A549 (cell line): Measurements from ENCODE around the gene TMEM190. TPM values are rescaled to one million over a fixed set of nuclear protein-coding genes. Genes with fewer than 3 reads are reported as not detected.

Experiments used
- ATAC-seq, 2 experiments: fragments of 200-7000 bp in 1 of 2; fragments of >200 bp in 1 of 2; cut with Nextera tagmentation in 1 of 2; cut with Tn5 transposase in 1 of 2; 3 replicates each; pipeline versions ENCODE4 v1.8.0 to v1.9.1; 2018 to 2020; ENCODE audit warnings: mild to moderate bottlenecking in 1 of 2, moderate library complexity in 1 of 2
- CTCF ChIA-PET: fragments of 300-600 bp; sonication (Branson Sonifier 250); formaldehyde crosslinking; extraction: SDS; loops from one replicate; lab custom pipeline; 2021; ENCODE audit warnings: antibody characterized with exemption, inconsistent platforms; lab: Yijun Ruan, JAX
- POLR2A ChIA-PET: fragments of 350-600 bp; formaldehyde crosslinking; extraction: SDS; loops from one replicate; lab custom pipeline; 2021; ENCODE audit warnings: antibody characterized with exemption, inconsistent platforms; lab: Yijun Ruan, JAX
- DNase-seq, 2 experiments: peaks; one replicate each; pipeline versions ENCODE4 v3.0.0 to v3.0.0-alpha.2; 2011 to 2016; ENCODE audit warnings: low read depth in 1 of 2, low spot score in 1 of 2
- FAIRE-seq: peaks from 2 replicates; lab custom pipeline; 2011; peaks lifted over from hg19 to GRCh38; lab: Jason Lieb, UNC
- H3K27ac ChIP-seq, 2 experiments: fragments of >200 bp; sonication (Bioruptor Twin); formaldehyde crosslinking; 3 replicates each; pipeline ENCODE4 v1.5.1; 2016 to 2017
- H3K4me1 ChIP-seq: fragments of >200 bp; sonication (Bioruptor Twin); formaldehyde crosslinking; 3 replicates; pipeline ENCODE4 v1.6.1; 2016
- H3K4me2 ChIP-seq: fragments of >200 bp; sonication (Bioruptor Twin); formaldehyde crosslinking; 3 replicates; pipeline ENCODE4 v1.6.1; 2016
- H3K4me3 ChIP-seq: fragments of >200 bp; sonication (Bioruptor Twin); formaldehyde crosslinking; 3 replicates; pipeline ENCODE4 v1.5.1; 2016
- H3K9me3 ChIP-seq: fragments of >200 bp; sonication (Bioruptor Twin); formaldehyde crosslinking; 3 replicates; pipeline ENCODE4 v1.6.1; 2016
- ESRRA ChIP-seq: fragments of 150-350 bp; IDR thresholded peaks from 2 replicates; pipeline ENCODE4 v1.6.1; 2014; ENCODE audit warnings: mild to moderate bottlenecking, low read length, borderline replicate concordance
- FOSB ChIP-seq: fragments of 250-450 bp; sonication (Bioruptor Pico); IDR thresholded peaks from 2 replicates; pipeline ENCODE4 v1.5.0; 2020; ENCODE audit warnings: mild to moderate bottlenecking, moderate library complexity
- GATA3 ChIP-seq: IDR thresholded peaks from 2 replicates; pipeline ENCODE4 v1.6.1; 2012; ENCODE audit warnings: borderline replicate concordance
- JUN ChIP-seq, 2 experiments: fragments of >200 bp; sonication (Bioruptor Twin); formaldehyde crosslinking; IDR thresholded peaks; 2 replicates in 1 of 2; 3 replicates in 1 of 2; pipeline ENCODE4 v1.6.1; 2016 to 2017
- NR3C1 ChIP-seq: fragments of >200 bp; sonication (Bioruptor Twin); formaldehyde crosslinking; IDR thresholded peaks from 3 replicates; pipeline ENCODE4 v1.6.1; 2017
- POLR2A ChIP-seq: IDR thresholded peaks from 2 replicates; pipeline ENCODE4 v1.6.1; 2012; ENCODE audit warnings: mild to moderate bottlenecking, low read length
- RAD21 ChIP-seq, 2 experiments: fragments of >200 bp in 1 of 2; sonication (Bioruptor Twin) in 1 of 2; formaldehyde crosslinking in 1 of 2; IDR thresholded peaks in 1 of 2; conservative IDR thresholded peaks in 1 of 2; 2 replicates in 1 of 2; 3 replicates in 1 of 2; pipeline ENCODE4 v1.6.1; 2012 to 2018; ENCODE audit warnings: inconsistent platforms in 1 of 2
- RCOR1 ChIP-seq: fragments of 150-350 bp; IDR thresholded peaks from 2 replicates; pipeline ENCODE4 v1.6.1; 2014; ENCODE audit warnings: antibody characterized with exemption, low read length, low read depth
- RFX5 ChIP-seq: fragments of 450-650 bp; IDR thresholded peaks from 2 replicates; pipeline ENCODE4 v1.7.1; 2014; ENCODE audit warnings: antibody characterized with exemption, mild to moderate bottlenecking, moderate library complexity
- RNF2 ChIP-seq: fragments of 200-600 bp; sonication (generic); IDR thresholded peaks from 2 replicates; pipeline ENCODE4 v1.6.1; 2016; ENCODE audit warnings: low read depth, mild to moderate bottlenecking, antibody characterized with exemption, moderate library complexity, borderline replicate concordance
- SMC3 ChIP-seq: fragments of >200 bp; sonication (Bioruptor Twin); formaldehyde crosslinking; IDR thresholded peaks from 3 replicates; pipeline ENCODE4 v1.6.1; 2018; ENCODE audit warnings: inconsistent platforms
- SREBF2 ChIP-seq: fragments of 450-650 bp; IDR thresholded peaks from 2 replicates; pipeline ENCODE4 v1.6.1; 2014; ENCODE audit warnings: mild to moderate bottlenecking, moderate library complexity
- TFCP2L1 ChIP-seq: fragments of 250-450 bp; sonication (Bioruptor Pico); IDR thresholded peaks from 2 replicates; pipeline ENCODE4 v1.5.0; 2021; ENCODE audit warnings: mild to moderate bottlenecking
- ZC3H11A ChIP-seq: fragments of 450-650 bp; IDR thresholded peaks from 2 replicates; pipeline ENCODE4 v1.6.1; 2014; ENCODE audit warnings: antibody characterized with exemption, mild to moderate bottlenecking
- ZNF302 ChIP-seq: fragments of 250-450 bp; sonication (Bioruptor Pico); IDR thresholded peaks from 2 replicates; pipeline ENCODE4 v1.9.0; 2021; ENCODE audit warnings: inconsistent platforms, mild to moderate bottlenecking, moderate library complexity
- WGBS: methylation state at CpG from one replicate; pipeline ENCODE4 v1.1.6; 2017; ENCODE audit errors: missing lambda C conversion rate; 5-methylcytosine and 5-hydroxymethylcytosine counted together
- polyA plus RNA-seq, 4 experiments: library from polyadenylated mRNA; depleted of rRNA in 3 of 4; stranded (reverse); fragments of >200 nt; fragmentation: RNase III in 1 of 4; extraction: RNeasy Plus Mini Kit Qiagen cat#74134 plus additional on column Dnase treatment in 1 of 4; gene quantifications; 2 replicates in 3 of 4; 3 replicates in 1 of 4; pipeline ENCODE4 v1.2.3, GENCODE V29; 2011 to 2017
- TF ChIP-seq, protein P1 (sequence below): fragments of >200 bp; sonication (Bioruptor Twin); formaldehyde crosslinking; IDR thresholded peaks from 2 replicates; pipeline ENCODE4 v1.6.1; 2016
- TF ChIP-seq, protein P2 (sequence below): fragments of 250-450 bp; sonication (Bioruptor Pico); IDR thresholded peaks from 2 replicates; pipeline ENCODE4 v1.5.0; 2021; ENCODE audit warnings: mild to moderate bottlenecking, moderate library complexity, borderline replicate concordance
- TF ChIP-seq, protein P3 (sequence below): IDR thresholded peaks from 2 replicates; pipeline ENCODE4 v1.6.1; 2012
- TF ChIP-seq, protein P4 (sequence below): IDR thresholded peaks from 2 replicates; pipeline ENCODE4 v1.6.1; 2012; ENCODE audit warnings: low read depth, borderline replicate concordance
- TF ChIP-seq, protein P5 (sequence below): fragments of >200 bp; sonication (Bioruptor Twin); formaldehyde crosslinking; IDR thresholded peaks from 3 replicates; pipeline ENCODE4 v1.5.1; 2016

TMEM190 gene
- polyA plus RNA-seq, 2 of the 4 experiments (the other 2 are of a cell fraction) = 0.58 to 1.7 TPM

DNA sequence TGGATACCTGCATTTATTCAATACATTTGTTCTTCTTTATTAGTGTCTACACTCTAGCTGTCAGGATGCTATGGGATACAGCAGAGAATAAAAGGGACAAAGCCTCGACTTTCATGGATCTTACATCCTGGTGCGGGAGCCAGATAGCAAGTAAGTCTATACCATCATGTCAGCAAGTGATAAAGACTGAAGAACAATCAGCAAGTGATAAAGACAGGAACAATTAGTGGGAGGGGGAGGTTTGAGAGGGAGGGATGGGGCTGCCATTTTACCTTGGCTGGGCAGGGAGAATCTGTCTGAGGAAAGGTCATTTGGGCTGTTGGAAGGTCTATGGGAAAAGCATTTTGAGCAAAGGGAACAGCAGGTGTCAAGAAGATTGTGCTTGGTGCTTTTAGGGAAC, 33.5 kb downstream of the TMEM190 start:
- Histone ChIP-seq H3K4me1 (peaks cover 18% of the 10 kb centered on the region), H3K9me3 (0 out of 3 replicates have a peak, but pooled peaks cover 6% of the 10 kb centered on the region), H3K4me3 (no peak overlapping the region)
- no peak for ATAC-seq
- peak; percentile 13 for FAIRE-seq
- 83% methylated on average over 2 of the region's 2 CpGs for WGBS
- CTCF ChIA-PET = interaction anchor here (0.9 to 8.1 kb wide), 5 partner anchors 8 to 269 kb away, joined by 4 to 61 read pairs (median 8); no protein-coding TSS in a partner anchor
- TF ChIP-seq ZC3H11A (no peak), ESRRA (no peak), JUN (IDR thresholded peaks at IDR 0.05) (no peak)
- TF ChIP-seq, protein P1, sequence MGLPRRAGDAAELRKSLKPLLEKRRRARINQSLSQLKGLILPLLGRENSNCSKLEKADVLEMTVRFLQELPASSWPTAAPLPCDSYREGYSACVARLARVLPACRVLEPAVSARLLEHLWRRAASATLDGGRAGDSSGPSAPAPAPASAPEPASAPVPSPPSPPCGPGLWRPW = no peak
- TF ChIP-seq, all 56 proteins: peak for 0
- Histone ChIP-seq H3K4me2 (no peak overlapping the region), H3K27ac (no peak overlapping the region)
- no peak for DNase-seq
- POLR2A ChIA-PET = interaction anchor here (1.4 kb wide), 1 partner anchor 130 kb away, joined by 3 read pairs; the partner anchor contains the start of gene HSPBP1

DNA sequence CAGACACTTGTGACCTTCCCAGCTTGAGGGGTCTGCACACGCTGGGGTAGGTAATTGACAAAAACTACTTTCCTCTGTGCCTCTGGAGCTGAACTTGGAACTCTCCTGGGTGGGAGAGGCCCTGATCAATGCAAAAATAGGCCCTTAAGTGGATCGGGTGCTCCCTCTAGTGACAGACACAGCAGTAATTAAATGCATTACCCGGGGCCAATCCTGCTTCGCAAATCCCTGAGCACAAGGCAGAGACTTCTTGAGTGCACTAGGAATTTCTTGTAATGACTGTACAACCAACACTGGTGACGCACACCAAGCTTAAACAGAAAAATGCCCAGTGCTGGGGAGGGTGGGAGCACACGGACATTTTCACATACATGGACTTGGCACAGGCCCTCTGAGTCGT, 41.6 kb downstream of the TMEM190 start:
- H3K4me1 ChIP-seq = peaks cover 8% of the 10 kb centered on the region; the same call in 1 of the 3 replicates
- TF ChIP-seq RFX5 = peak; percentile 45; the same call in 1 of the 2 replicates
- peak; percentile 92 for TF ChIP-seq SMC3
- TF ChIP-seq, protein P2, sequence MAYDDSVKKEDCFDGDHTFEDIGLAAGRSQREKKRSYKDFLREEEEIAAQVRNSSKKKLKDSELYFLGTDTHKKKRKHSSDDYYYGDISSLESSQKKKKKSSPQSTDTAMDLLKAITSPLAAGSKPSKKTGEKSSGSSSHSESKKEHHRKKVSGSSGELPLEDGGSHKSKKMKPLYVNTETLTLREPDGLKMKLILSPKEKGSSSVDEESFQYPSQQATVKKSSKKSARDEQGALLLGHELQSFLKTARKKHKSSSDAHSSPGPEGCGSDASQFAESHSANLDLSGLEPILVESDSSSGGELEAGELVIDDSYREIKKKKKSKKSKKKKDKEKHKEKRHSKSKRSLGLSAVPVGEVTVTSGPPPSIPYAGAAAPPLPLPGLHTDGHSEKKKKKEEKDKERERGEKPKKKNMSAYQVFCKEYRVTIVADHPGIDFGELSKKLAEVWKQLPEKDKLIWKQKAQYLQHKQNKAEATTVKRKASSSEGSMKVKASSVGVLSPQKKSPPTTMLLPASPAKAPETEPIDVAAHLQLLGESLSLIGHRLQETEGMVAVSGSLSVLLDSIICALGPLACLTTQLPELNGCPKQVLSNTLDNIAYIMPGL = no peak
- TF ChIP-seq ZNF302 (CRISPR knock-in tag) = no peak
- TF ChIP-seq RAD21 (conservative IDR thresholded peaks at IDR 0.05 in 1 of 2, IDR thresholded peaks at IDR 0.05 in 1 of 2) = peak; percentile 97 to 99
- TF ChIP-seq, protein P3, sequence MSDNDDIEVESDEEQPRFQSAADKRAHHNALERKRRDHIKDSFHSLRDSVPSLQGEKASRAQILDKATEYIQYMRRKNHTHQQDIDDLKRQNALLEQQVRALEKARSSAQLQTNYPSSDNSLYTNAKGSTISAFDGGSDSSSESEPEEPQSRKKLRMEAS = peak; percentile 76
- TF ChIP-seq SREBF2 = no peak
- TF ChIP-seq, protein P4, sequence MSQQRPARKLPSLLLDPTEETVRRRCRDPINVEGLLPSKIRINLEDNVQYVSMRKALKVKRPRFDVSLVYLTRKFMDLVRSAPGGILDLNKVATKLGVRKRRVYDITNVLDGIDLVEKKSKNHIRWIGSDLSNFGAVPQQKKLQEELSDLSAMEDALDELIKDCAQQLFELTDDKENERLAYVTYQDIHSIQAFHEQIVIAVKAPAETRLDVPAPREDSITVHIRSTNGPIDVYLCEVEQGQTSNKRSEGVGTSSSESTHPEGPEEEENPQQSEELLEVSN = peak; percentile 50; the same call in 1 of the 2 replicates
- no peak for TF ChIP-seq NR3C1
- TF ChIP-seq RCOR1 = no peak
- TF ChIP-seq, protein P5, sequence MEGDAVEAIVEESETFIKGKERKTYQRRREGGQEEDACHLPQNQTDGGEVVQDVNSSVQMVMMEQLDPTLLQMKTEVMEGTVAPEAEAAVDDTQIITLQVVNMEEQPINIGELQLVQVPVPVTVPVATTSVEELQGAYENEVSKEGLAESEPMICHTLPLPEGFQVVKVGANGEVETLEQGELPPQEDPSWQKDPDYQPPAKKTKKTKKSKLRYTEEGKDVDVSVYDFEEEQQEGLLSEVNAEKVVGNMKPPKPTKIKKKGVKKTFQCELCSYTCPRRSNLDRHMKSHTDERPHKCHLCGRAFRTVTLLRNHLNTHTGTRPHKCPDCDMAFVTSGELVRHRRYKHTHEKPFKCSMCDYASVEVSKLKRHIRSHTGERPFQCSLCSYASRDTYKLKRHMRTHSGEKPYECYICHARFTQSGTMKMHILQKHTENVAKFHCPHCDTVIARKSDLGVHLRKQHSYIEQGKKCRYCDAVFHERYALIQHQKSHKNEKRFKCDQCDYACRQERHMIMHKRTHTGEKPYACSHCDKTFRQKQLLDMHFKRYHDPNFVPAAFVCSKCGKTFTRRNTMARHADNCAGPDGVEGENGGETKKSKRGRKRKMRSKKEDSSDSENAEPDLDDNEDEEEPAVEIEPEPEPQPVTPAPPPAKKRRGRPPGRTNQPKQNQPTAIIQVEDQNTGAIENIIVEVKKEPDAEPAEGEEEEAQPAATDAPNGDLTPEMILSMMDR = peak; percentile 95
- TF ChIP-seq GATA3 = no peak
- no peak for TF ChIP-seq RNF2
- no peak for TF ChIP-seq POLR2A
- TF ChIP-seq TFCP2L1 (CRISPR knock-in tag) = no peak
- TF ChIP-seq FOSB (CRISPR knock-in tag) = no peak
- TF ChIP-seq, all 56 proteins: peak for 6
- DNase-seq = peak; percentile 88 to 91
- H3K9me3 ChIP-seq = no peaks in the 10 kb centered on the region
- FAIRE-seq = peak; percentile 94
- no peak overlapping the region for H3K4me2 ChIP-seq
- H3K4me3 ChIP-seq = no peak overlapping the region
- 16% methylated on average over 7 of the region's 7 CpGs for WGBS
- ChIA-PET CTCF (interaction anchor here (0.6 to 5.7 kb wide), 92 partner anchors 10 to 765 kb away, joined by 3 to 107 read pairs (median 5); partner anchors contain the start of genes DNAAF3, HSPBP1, PPP1R12C and SHISA7), POLR2A (interaction anchor here (2.0 kb wide), 1 partner anchor 11 kb away, joined by 18 read pairs; the partner anchor contains the start of gene UBE2S)
- H3K27ac ChIP-seq = peak overlapping the region in 1 of 2 experiments; percentile 6; a peak in 1 of 6 replicates
- peak; percentile 94 to 95 for ATAC-seq
